IPS-15b (cell line): Measurements from ENCODE around the gene ODF2L.

Source experiments
- H3K27me3 ChIP-seq: one replicate; pipeline ENCODE4 v1.6.1; 2013; ENCODE audit warnings: low read length; ENCODE audit not compliant: control insufficient read depth, insufficient read depth
- H3K36me3 ChIP-seq: one replicate; pipeline ENCODE4 v1.6.1; 2013; ENCODE audit warnings: low read length; ENCODE audit not compliant: control insufficient read depth, insufficient read depth
- H3K4me1 ChIP-seq: one replicate; pipeline ENCODE4 v1.6.1; 2013; ENCODE audit warnings: mild to moderate bottlenecking, low read length; ENCODE audit not compliant: control insufficient read depth, insufficient read depth
- H3K4me3 ChIP-seq: one replicate; pipeline ENCODE4 v1.5.1; 2013; ENCODE audit warnings: low read depth, low read length
- H3K9ac ChIP-seq: one replicate; pipeline ENCODE4 v1.6.1; 2013; ENCODE audit warnings: low read depth, mild to moderate bottlenecking, low read length
- H3K9me3 ChIP-seq: one replicate; pipeline ENCODE4 v1.6.1; 2013; ENCODE audit warnings: mild to moderate bottlenecking, low read length; ENCODE audit not compliant: control insufficient read depth, insufficient read depth

The ODF2L gene

GRCh38 chr1:86382878-86383277 is 13.2 kb downstream of the ODF2L start:
- Histone ChIP-seq H3K27me3 (no peaks in the 10 kb centered on the region), H3K9me3 (no peaks in the 10 kb centered on the region), H3K36me3 (no peaks in the 10 kb centered on the region), H3K4me1 (no peaks in the 10 kb centered on the region), H3K4me3 (no peak overlapping the region), H3K9ac (no peak overlapping the region)

GRCh38 chr1:86381223-86381622 is 14.9 kb downstream of the ODF2L start:
- Histone ChIP-seq H3K4me1 (no peaks in the 10 kb centered on the region), H3K9me3 (peaks cover 6% of the 10 kb centered on the region), H3K9ac (no peak overlapping the region), H3K27me3 (no peaks in the 10 kb centered on the region), H3K36me3 (peaks cover 4% of the 10 kb centered on the region), H3K4me3 (no peak overlapping the region)

GRCh38 chr1:86380257-86380861 is 15.8 kb downstream of the ODF2L start:
- Histone ChIP-seq H3K36me3 (peaks cover 4% of the 10 kb centered on the region), H3K27me3 (no peaks in the 10 kb centered on the region), H3K4me1 (no peaks in the 10 kb centered on the region), H3K4me3 (no peak overlapping the region), H3K9me3 (peaks cover 6% of the 10 kb centered on the region), H3K9ac (no peak overlapping the region)

- Histone ChIP-seq H3K9me3 (peaks cover 6% of the 10 kb centered on the region), H3K36me3 (peaks cover 4% of the 10 kb centered on the region), H3K4me3 (no peak overlapping the region), H3K9ac (no peak overlapping the region), H3K27me3 (no peaks in the 10 kb centered on the region), H3K4me1 (no peaks in the 10 kb centered on the region)
Measured at GRCh38 chr1:86378813-86379212, 17.3 kb downstream of the ODF2L start.

GRCh38 chr1:86377341-86377740 is 18.8 kb downstream of the ODF2L start:
- H3K36me3 ChIP-seq: peaks cover 4% of the 10 kb centered on the region

GRCh38 chr1:86375688-86376087 is 20.4 kb downstream of the ODF2L start:
- Histone ChIP-seq H3K36me3 (peaks cover 4% of the 10 kb centered on the region), H3K4me3 (no peak overlapping the region), H3K27me3 (no peaks in the 10 kb centered on the region), H3K4me1 (no peaks in the 10 kb centered on the region), H3K9ac (no peak overlapping the region), H3K9me3 (peaks cover 6% of the 10 kb centered on the region)

More at GRCh38 chr1:86377341-86377740, 18.8 kb downstream of the ODF2L start:
- Histone ChIP-seq H3K9ac (no peak overlapping the region), H3K9me3 (peaks cover 6% of the 10 kb centered on the region), H3K4me1 (no peaks in the 10 kb centered on the region), H3K4me3 (no peak overlapping the region), H3K27me3 (no peaks in the 10 kb centered on the region)

- H3K9ac ChIP-seq: no peak overlapping the region
- no peaks in the 10 kb centered on the region for H3K9me3 ChIP-seq
- no peak overlapping the region for H3K4me3 ChIP-seq
- H3K4me1 ChIP-seq: no peaks in the 10 kb centered on the region
- H3K36me3 ChIP-seq: no peaks in the 10 kb centered on the region
- no peaks in the 10 kb centered on the region for H3K27me3 ChIP-seq
Measured at GRCh38 chr1:86370601-86371022, 25.5 kb downstream of the ODF2L start.

GRCh38 chr1:86365896-86366295 is 30.2 kb downstream of the ODF2L start:
- no peak overlapping the region for H3K9ac ChIP-seq
- no peaks in the 10 kb centered on the region for H3K36me3 ChIP-seq
- no peak overlapping the region for H3K4me3 ChIP-seq
- H3K4me1 ChIP-seq: no peaks in the 10 kb centered on the region
- no peaks in the 10 kb centered on the region for H3K9me3 ChIP-seq
- no peaks in the 10 kb centered on the region for H3K27me3 ChIP-seq

GRCh38 chr1:86362807-86363206 is 33.3 kb downstream of the ODF2L start:
- H3K27me3 ChIP-seq: no peaks in the 10 kb centered on the region
- no peaks in the 10 kb centered on the region for H3K9me3 ChIP-seq
- no peak overlapping the region for H3K4me3 ChIP-seq
- H3K9ac ChIP-seq: no peak overlapping the region
- no peaks in the 10 kb centered on the region for H3K4me1 ChIP-seq
- H3K36me3 ChIP-seq: no peaks in the 10 kb centered on the region

GRCh38 chr1:86357796-86358195 is 38.3 kb downstream of the ODF2L start:
- H3K4me1 ChIP-seq: no peaks in the 10 kb centered on the region
- peaks cover 6% of the 10 kb centered on the region for H3K36me3 ChIP-seq

GRCh38 chr1:86356247-86356646 is 39.9 kb downstream of the ODF2L start:
- Histone ChIP-seq H3K4me3 (no peak overlapping the region), H3K4me1 (no peaks in the 10 kb centered on the region), H3K9ac (no peak overlapping the region), H3K27me3 (no peaks in the 10 kb centered on the region), H3K9me3 (no peaks in the 10 kb centered on the region), H3K36me3 (peaks cover 6% of the 10 kb centered on the region)

More at GRCh38 chr1:86357796-86358195, 38.3 kb downstream of the ODF2L start:
- H3K27me3 ChIP-seq: no peaks in the 10 kb centered on the region
- H3K9me3 ChIP-seq: no peaks in the 10 kb centered on the region
- H3K4me3 ChIP-seq: no peak overlapping the region
- H3K9ac ChIP-seq: no peak overlapping the region

- no peaks in the 10 kb centered on the region for H3K27me3 ChIP-seq
- H3K9me3 ChIP-seq: no peaks in the 10 kb centered on the region
- H3K4me3 ChIP-seq: no peak overlapping the region
- no peaks in the 10 kb centered on the region for H3K4me1 ChIP-seq
- H3K36me3 ChIP-seq: peaks cover 6% of the 10 kb centered on the region
- no peak overlapping the region for H3K9ac ChIP-seq
Measured at GRCh38 chr1:86352086-86352485, 44.0 kb downstream of the ODF2L start.
